DND-41 (cell line): Measurements from ENCODE around the gene NPB.

Source experiments
- ATAC-seq: fragments of 200-7000 bp; cut with Tn5 transposase; 3 replicates; pipeline ENCODE4 v1.9.1; 2021; ENCODE audit warnings: low read depth; ENCODE audit not compliant: insufficient read depth
- DNase-seq: peaks from one replicate; pipeline ENCODE4 v3.0.0-alpha.2; 2020
- H2AFZ ChIP-seq: 2 replicates; pipeline ENCODE4 v1.6.0; 2012; ENCODE audit warnings: low read depth, low read length
- H3K27ac ChIP-seq: 2 replicates; pipeline ENCODE4 v1.5.1; 2012; ENCODE audit warnings: low read length, inconsistent platforms
- H3K27me3 ChIP-seq: fragments of 200-600 bp; sonication (generic); 2 replicates; pipeline ENCODE4 v1.6.0; 2012; ENCODE audit warnings: low read length, mild to moderate bottlenecking, inconsistent platforms; ENCODE audit not compliant: insufficient read depth, poor library complexity
- H3K36me3 ChIP-seq: 2 replicates; pipeline ENCODE4 v1.5.1; 2012; ENCODE audit warnings: low read length, inconsistent platforms; ENCODE audit not compliant: insufficient read depth
- H3K4me1 ChIP-seq: 2 replicates; pipeline ENCODE4 v1.5.1; 2012; ENCODE audit warnings: mild to moderate bottlenecking, low read length; ENCODE audit not compliant: insufficient read depth
- H3K4me2 ChIP-seq: 2 replicates; pipeline ENCODE4 v1.6.0; 2012; ENCODE audit warnings: mild to moderate bottlenecking, moderate library complexity, low read length, inconsistent platforms; ENCODE audit not compliant: insufficient read depth
- H3K4me3 ChIP-seq, 2 experiments: fragments of 200-600 bp in 1 of 2; shearing (Covaris generic) in 1 of 2; 2 replicates each; pipeline ENCODE4 v1.5.1; 2012 to 2016; ENCODE audit warnings: inconsistent platforms in 2 of 2, low read length in 2 of 2, mild to moderate bottlenecking in 2 of 2, low read depth in 1 of 2, moderate library complexity in 1 of 2
- H3K79me2 ChIP-seq: 2 replicates; pipeline ENCODE4 v1.6.0; 2012; ENCODE audit warnings: low read length, inconsistent platforms; ENCODE audit not compliant: insufficient read depth
- H3K9ac ChIP-seq: 2 replicates; pipeline ENCODE4 v1.6.0; 2012; ENCODE audit warnings: low read depth, mild to moderate bottlenecking, inconsistent platforms, low read length, moderate library complexity
- H3K9me3 ChIP-seq: 2 replicates; pipeline ENCODE4 v1.5.1; 2012; ENCODE audit warnings: low read length, moderate library complexity, mild to moderate bottlenecking, inconsistent platforms; ENCODE audit not compliant: insufficient read depth, severe bottlenecking
- H4K20me1 ChIP-seq: 2 replicates; pipeline ENCODE4 v1.6.0; 2012; ENCODE audit warnings: low read length; ENCODE audit not compliant: insufficient read depth
- CTCF ChIP-seq: IDR thresholded peaks from 2 replicates; pipeline ENCODE4 v1.5.1; 2012; ENCODE audit warnings: borderline replicate concordance, low read length, moderate library complexity, mild to moderate bottlenecking; ENCODE audit not compliant: poor library complexity, severe bottlenecking; ENCODE audit errors: extremely low read depth
- EZH2 ChIP-seq: IDR thresholded peaks from 3 replicates; pipeline ENCODE4 v1.6.1; 2012; ENCODE audit warnings: borderline replicate concordance, low read depth, mild to moderate bottlenecking, moderate library complexity, low read length, inconsistent platforms; ENCODE audit not compliant: severe bottlenecking

The NPB gene

GRCh38 chr17:81909966-81910839, 8.2 kb downstream of the NPB start:
- Histone ChIP-seq H3K9me3 (no peaks in the 10 kb centered on the region), H3K79me2 (peaks cover 21% of the 10 kb centered on the region), H2AFZ (peak overlapping the region; percentile 60; the same call in 1 of the 2 replicates), H3K9ac (peak overlapping the region; percentile 70), H3K27ac (peak overlapping the region; percentile 67), H4K20me1 (peaks cover 61% of the 10 kb centered on the region), H3K4me1 (peaks cover 25% of the 10 kb centered on the region), H3K4me3 (peak overlapping the region; percentile 45 to 95; a peak in 3 of 4 replicates), H3K36me3 (peaks cover 81% of the 10 kb centered on the region), H3K27me3 (no peaks in the 10 kb centered on the region), H3K4me2 (peak overlapping the region; percentile 76)
- no peak for DNase-seq
- ATAC-seq: no peak
- no peak for TF ChIP-seq CTCF
- TF ChIP-seq EZH2: no peak

- Histone ChIP-seq H3K27me3 (no peaks in the 10 kb centered on the region), H3K4me1 (peaks cover 27% of the 10 kb centered on the region), H4K20me1 (peaks cover 66% of the 10 kb centered on the region), H3K79me2 (peaks cover 27% of the 10 kb centered on the region), H3K4me2 (peak overlapping the region; percentile 76), H3K9ac (peak overlapping the region; percentile 70), H3K4me3 (peak overlapping the region; percentile 45 to 95; a peak in 3 of 4 replicates), H2AFZ (peak overlapping the region; percentile 60), H3K27ac (peak overlapping the region; percentile 67; the same call in 1 of the 2 replicates), H3K36me3 (peaks cover 81% of the 10 kb centered on the region), H3K9me3 (no peaks in the 10 kb centered on the region)
- TF ChIP-seq EZH2: no peak
- TF ChIP-seq CTCF: no peak
- no peak; the same call in 2 of the 3 replicates for ATAC-seq
- DNase-seq: no peak
Observed at GRCh38 chr17:81910840-81911276, 8.8 kb downstream of the NPB start.

GRCh38 chr17:81911277-81911961, 9.4 kb downstream of the NPB start, which contains the start of gene PCYT2:
TSS of gene PCYT2 (minus strand) at chr17:81911399. CDS start at chr17:81911355, 44 bp downstream.
- peak within 1 kb of the TSS; percentile 60 for H2AFZ ChIP-seq

More at GRCh38 chr17:81911277-81911961, 9.4 kb downstream of the NPB start, which contains the start of gene PCYT2:
- peaks cover 79% of the 10 kb centered on the region for H3K36me3 ChIP-seq
- H3K27ac ChIP-seq: peak within 1 kb of the TSS; percentile 67
- peak within 1 kb of the TSS; percentile 45 to 95; a peak in 3 of 4 replicates for H3K4me3 ChIP-seq
- H3K27me3 ChIP-seq: no peaks in the 10 kb centered on the region
- H3K9ac ChIP-seq: peak within 1 kb of the TSS; percentile 70
- DNase-seq (peak; percentile 90), ATAC-seq (peak; percentile 88)
- H4K20me1 ChIP-seq: peaks cover 70% of the 10 kb centered on the region
- peaks cover 32% of the 10 kb centered on the region for H3K79me2 ChIP-seq
- no peaks in the 10 kb centered on the region for H3K9me3 ChIP-seq
- H3K4me1 ChIP-seq: peaks cover 32% of the 10 kb centered on the region
- H3K4me2 ChIP-seq: peak within 1 kb of the TSS; percentile 76
- TF ChIP-seq CTCF (peak; percentile 37), EZH2 (no peak)
